HG03039 (cell line): Measurements from ENCODE around the gene CACNA2D1.
A peak's percentile ranks its signal among the peaks of the same experiment; 100 is the strongest.

Experiments
- ATAC-seq: cut with Tn5 transposase; IDR thresholded peaks from one replicate; pipeline ENCODE4 v1.9.1; 2021; ENCODE audit warnings: mild to moderate bottlenecking, moderate library complexity; ENCODE audit not compliant: unreplicated experiment

Gene CACNA2D1

DNA sequence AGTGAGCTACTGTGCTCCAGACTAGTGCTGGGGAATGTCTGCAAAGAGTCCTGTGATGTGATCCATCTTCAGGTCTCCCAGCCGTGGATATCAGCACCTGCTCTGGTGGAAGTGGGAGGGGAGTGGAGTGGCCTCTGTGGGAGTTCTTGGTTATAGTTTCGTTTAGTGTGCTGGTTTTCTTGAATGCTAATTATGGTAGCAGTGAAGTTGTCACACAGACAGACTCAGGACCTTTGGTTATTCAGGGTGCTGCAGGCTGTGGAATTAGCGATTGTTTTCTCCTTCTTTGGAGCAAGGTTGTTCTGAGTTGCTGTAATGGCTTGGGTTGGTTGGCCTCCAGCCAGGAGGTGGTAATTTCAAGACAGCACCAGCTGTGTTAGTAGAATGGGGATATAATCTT, 541.0 kb downstream of the CACNA2D1 start:
- peak; percentile 59 for ATAC-seq
